Activated CD4-positive, alpha-beta T cell treated with anti-CD3 and anti-CD28 coated beads, Interleukin-2, amount 50 U/mL, for 4 hours (primary cell): ENCODE measurements around the gene BHLHE23.
A peak's percentile ranks its signal among the peaks of the same experiment; 100 is the strongest.

Experiments
- DNase-seq, 2 experiments: peaks; one replicate each; pipeline ENCODE4 v3.0.0-alpha.2; 2020

Gene BHLHE23

GRCh38 chr20:63024573-63025392, 18.0 kb upstream of the BHLHE23 start:
- no peak for DNase-seq

- no peak for DNase-seq
Measured at GRCh38 chr20:63023936-63024571, 17.3 kb upstream of the BHLHE23 start.

- DNase-seq, result no peak
Measured at GRCh38 chr20:63023071-63023935, 16.5 kb upstream of the BHLHE23 start.

- no peak for DNase-seq
Measured at GRCh38 chr20:63022501-63022900, 15.7 kb upstream of the BHLHE23 start.

- no peak for DNase-seq
Measured at GRCh38 chr20:63021356-63022321, 14.9 kb upstream of the BHLHE23 start.

GRCh38 chr20:63020681-63021080, 13.9 kb upstream of the BHLHE23 start:
- DNase-seq, result no peak

- no peak for DNase-seq
Measured at GRCh38 chr20:63017826-63018411, 11.2 kb upstream of the BHLHE23 start.

GRCh38 chr20:63017076-63017825, 10.5 kb upstream of the BHLHE23 start:
- no peak for DNase-seq

GRCh38 chr20:63016514-63017075, 9.8 kb upstream of the BHLHE23 start:
- no peak for DNase-seq

- no peak for DNase-seq
Measured at GRCh38 chr20:63015662-63016361, 9.0 kb upstream of the BHLHE23 start.

- DNase-seq, result no peak
Measured at GRCh38 chr20:63015147-63015661, 8.4 kb upstream of the BHLHE23 start.

GRCh38 chr20:63014710-63015109, 7.9 kb upstream of the BHLHE23 start:
- DNase-seq, result no peak

- no peak for DNase-seq
Measured at GRCh38 chr20:63014287-63014686, 7.5 kb upstream of the BHLHE23 start.

- DNase-seq, result no peak
Measured at GRCh38 chr20:63013207-63013606, 6.4 kb upstream of the BHLHE23 start.

- DNase-seq, result no peak
Measured at GRCh38 chr20:63011798-63012197, 5.0 kb upstream of the BHLHE23 start.

- DNase-seq, result peak; percentile 73 to 78
Measured at GRCh38 chr20:63009988-63010769, 3.4 kb upstream of the BHLHE23 start.

GRCh38 chr20:63009045-63009961, 2.5 kb upstream of the BHLHE23 start:
- DNase-seq, result peak; percentile 79 to 84

- DNase-seq, result no peak
Measured at GRCh38 chr20:63008541-63009044, 1.8 kb upstream of the BHLHE23 start.
